22Rv1 (cell line): ENCODE data around the gene NOL4L.

Experiments
- H3K27ac ChIP-seq: fragments of 450-650 bp; 2 replicates; pipeline ENCODE4 v1.5.1; 2017
- CTCF ChIP-seq: fragments of 450-650 bp; IDR thresholded peaks from 2 replicates; pipeline ENCODE4 v1.5.1; 2017; ENCODE audit warnings: mild to moderate bottlenecking
- ZFX ChIP-seq: fragments of 450-650 bp; IDR thresholded peaks from 2 replicates; pipeline ENCODE4 v1.6.1; 2017; ENCODE audit warnings: antibody characterized with exemption, borderline replicate concordance

NOL4L gene

GRCh38 chr20:32484958-32485769 lies 100.0 kb downstream of the NOL4L start:
- TF ChIP-seq CTCF, result peak; percentile 88
- no peak for TF ChIP-seq ZFX
- H3K27ac ChIP-seq, result peak overlapping the region; percentile 77

- H3K27ac ChIP-seq, result peak overlapping the region; percentile 77
These were observed 100.7 kb downstream of the NOL4L start for GRCh38 chr20:32484225-32484957.

GRCh38 chr20:32483351-32484224 lies 101.5 kb downstream of the NOL4L start:
- H3K27ac ChIP-seq, result peak overlapping the region; percentile 77
- TF ChIP-seq ZFX (no peak), CTCF (no peak)

More at GRCh38 chr20:32484225-32484957, 100.7 kb downstream of the NOL4L start:
- TF ChIP-seq ZFX (no peak), CTCF (no peak)

GRCh38 chr20:32482442-32483261 lies 102.5 kb downstream of the NOL4L start:
- H3K27ac ChIP-seq, result peak overlapping the region; percentile 77
- TF ChIP-seq CTCF (no peak), ZFX (no peak)

GRCh38 chr20:32482143-32482441 lies 103.0 kb downstream of the NOL4L start:
- H3K27ac ChIP-seq, result peak overlapping the region; percentile 22; the same call in 1 of the 2 replicates
- no peak for TF ChIP-seq CTCF
- TF ChIP-seq ZFX, result no peak

- TF ChIP-seq ZFX, result no peak
- TF ChIP-seq CTCF, result no peak
- H3K27ac ChIP-seq, result peak overlapping the region; percentile 22; the same call in 1 of the 2 replicates
These were observed 103.6 kb downstream of the NOL4L start for GRCh38 chr20:32481311-32482142.
